SU-DHL-6 (cell line): Measurements from ENCODE around the gene LRIT2.

Experiments
- H2AFZ ChIP-seq: fragments of 200-600 bp; sonication (generic); 2 replicates; pipeline ENCODE4 v1.6.1; 2014; ENCODE audit warnings: low read depth, mild to moderate bottlenecking, moderate library complexity, mixed read lengths, antibody characterized with exemption, low read length; ENCODE audit not compliant: severe bottlenecking
- H3F3A ChIP-seq: fragments of 200-600 bp; shearing (Covaris generic); 2 replicates; pipeline ENCODE4 v1.6.0; 2016; ENCODE audit warnings: antibody characterized with exemption, mild to moderate bottlenecking; ENCODE audit not compliant: insufficient read depth
- H3K27ac ChIP-seq: fragments of 200-600 bp; sonication (generic); 2 replicates; pipeline ENCODE4 v1.5.1; 2016; ENCODE audit warnings: low read depth, mild to moderate bottlenecking, low read length, moderate library complexity, mixed read lengths
- H3K27me3 ChIP-seq: fragments of 200-600 bp; sonication (generic), shearing (Covaris generic); 2 replicates; pipeline ENCODE4 v1.6.0; 2014; ENCODE audit warnings: mild to moderate bottlenecking, low read length
- H3K36me3 ChIP-seq: fragments of 200-600 bp; sonication (generic); 2 replicates; pipeline ENCODE4 v1.6.1; 2014; ENCODE audit warnings: mild to moderate bottlenecking, low read length, mixed read lengths
- H3K4me2 ChIP-seq: fragments of 300-600, 200-600 bp; shearing (Covaris generic), sonication (generic); 2 replicates; pipeline ENCODE4 v1.6.0; 2014; ENCODE audit warnings: low read length, low read depth, mild to moderate bottlenecking; ENCODE audit not compliant: poor library complexity, severe bottlenecking
- H3K4me3 ChIP-seq: fragments of 200-600 bp; sonication (generic); 2 replicates; pipeline ENCODE4 v1.5.1; 2014; ENCODE audit warnings: antibody characterized with exemption, low read length, mild to moderate bottlenecking, mixed read lengths; ENCODE audit not compliant: insufficient read depth, poor library complexity, severe bottlenecking
- H3K79me2 ChIP-seq: fragments of 200-600 bp; sonication (generic); 2 replicates; pipeline ENCODE4 v1.6.1; 2014; ENCODE audit warnings: mild to moderate bottlenecking, low read length, moderate library complexity; ENCODE audit not compliant: insufficient read depth
- H3K9ac ChIP-seq: fragments of 200-600 bp; sonication (generic); 2 replicates; pipeline ENCODE4 v1.7.0; 2014; ENCODE audit warnings: mild to moderate bottlenecking, low read length
- H3K9me2 ChIP-seq: fragments of 200-600 bp; sonication (generic); replicated peaks from 2 replicates; pipeline ENCODE4 v1.6.1; 2014; ENCODE audit warnings: low read length; ENCODE audit not compliant: insufficient read depth
- H3K9me3 ChIP-seq: fragments of 200-600 bp; sonication (generic); 2 replicates; pipeline ENCODE4 v1.6.1; 2014; ENCODE audit warnings: low read length, mixed read lengths; ENCODE audit not compliant: insufficient read depth
- H4K20me1 ChIP-seq: fragments of 200-600 bp; sonication (generic); 2 replicates; pipeline ENCODE4 v1.6.1; 2014; ENCODE audit warnings: low read depth, mild to moderate bottlenecking, antibody characterized with exemption, low read length, moderate library complexity, mixed read lengths
- EZH2phosphoT487 ChIP-seq: fragments of 200-600 bp; sonication (generic), shearing (Covaris generic); conservative IDR thresholded peaks from 2 replicates; pipeline ENCODE4 v1.6.1; 2018; ENCODE audit warnings: mild to moderate bottlenecking, antibody characterized with exemption, low read length, moderate library complexity, mixed read lengths
- TF ChIP-seq, protein P1 (sequence below): fragments of 200-600 bp; sonication (generic); IDR thresholded peaks from one replicate; pipeline ENCODE4 v1.5.1; 2017; ENCODE audit warnings: antibody characterized with exemption, mild to moderate bottlenecking, low read length, moderate library complexity; ENCODE audit not compliant: insufficient read depth, poor library complexity, severe bottlenecking

The LRIT2 gene

DNA sequence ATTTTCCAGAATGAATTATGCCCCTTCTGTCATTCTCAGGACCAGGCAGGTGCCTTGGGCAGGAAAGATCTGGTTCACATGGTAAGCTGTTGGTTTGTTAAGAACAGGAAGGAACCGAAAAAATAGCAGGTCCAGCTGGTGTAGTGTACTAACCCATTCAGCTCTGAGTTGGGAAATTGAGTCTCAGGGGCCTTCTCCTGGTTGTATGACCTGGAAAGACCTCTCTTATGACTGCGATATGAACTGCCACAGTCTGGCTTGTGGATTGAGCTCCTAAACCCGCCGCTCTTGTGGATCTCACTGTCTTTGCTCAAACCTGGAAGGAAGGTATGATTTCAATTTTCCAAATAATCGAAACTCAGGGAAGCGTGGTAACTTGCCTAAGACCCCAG lies 11.5 kb upstream of the LRIT2 start:
- Histone ChIP-seq H3K9me3 (no peaks in the 10 kb centered on the region), H3F3A (no peaks in the 10 kb centered on the region), H3K27ac (no peak overlapping the region), H3K36me3 (no peaks in the 10 kb centered on the region), H3K9me2 (no peaks in the 10 kb centered on the region), H3K4me3 (no peak overlapping the region), H3K4me2 (no peak overlapping the region), H2AFZ (no peak overlapping the region), H4K20me1 (no peaks in the 10 kb centered on the region), H3K9ac (no peak overlapping the region), H3K79me2 (no peaks in the 10 kb centered on the region), H3K27me3 (no peaks in the 10 kb centered on the region)
- TF ChIP-seq EZH2phosphoT487: no peak
- TF ChIP-seq, protein P1, sequence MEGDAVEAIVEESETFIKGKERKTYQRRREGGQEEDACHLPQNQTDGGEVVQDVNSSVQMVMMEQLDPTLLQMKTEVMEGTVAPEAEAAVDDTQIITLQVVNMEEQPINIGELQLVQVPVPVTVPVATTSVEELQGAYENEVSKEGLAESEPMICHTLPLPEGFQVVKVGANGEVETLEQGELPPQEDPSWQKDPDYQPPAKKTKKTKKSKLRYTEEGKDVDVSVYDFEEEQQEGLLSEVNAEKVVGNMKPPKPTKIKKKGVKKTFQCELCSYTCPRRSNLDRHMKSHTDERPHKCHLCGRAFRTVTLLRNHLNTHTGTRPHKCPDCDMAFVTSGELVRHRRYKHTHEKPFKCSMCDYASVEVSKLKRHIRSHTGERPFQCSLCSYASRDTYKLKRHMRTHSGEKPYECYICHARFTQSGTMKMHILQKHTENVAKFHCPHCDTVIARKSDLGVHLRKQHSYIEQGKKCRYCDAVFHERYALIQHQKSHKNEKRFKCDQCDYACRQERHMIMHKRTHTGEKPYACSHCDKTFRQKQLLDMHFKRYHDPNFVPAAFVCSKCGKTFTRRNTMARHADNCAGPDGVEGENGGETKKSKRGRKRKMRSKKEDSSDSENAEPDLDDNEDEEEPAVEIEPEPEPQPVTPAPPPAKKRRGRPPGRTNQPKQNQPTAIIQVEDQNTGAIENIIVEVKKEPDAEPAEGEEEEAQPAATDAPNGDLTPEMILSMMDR: no peak

DNA sequence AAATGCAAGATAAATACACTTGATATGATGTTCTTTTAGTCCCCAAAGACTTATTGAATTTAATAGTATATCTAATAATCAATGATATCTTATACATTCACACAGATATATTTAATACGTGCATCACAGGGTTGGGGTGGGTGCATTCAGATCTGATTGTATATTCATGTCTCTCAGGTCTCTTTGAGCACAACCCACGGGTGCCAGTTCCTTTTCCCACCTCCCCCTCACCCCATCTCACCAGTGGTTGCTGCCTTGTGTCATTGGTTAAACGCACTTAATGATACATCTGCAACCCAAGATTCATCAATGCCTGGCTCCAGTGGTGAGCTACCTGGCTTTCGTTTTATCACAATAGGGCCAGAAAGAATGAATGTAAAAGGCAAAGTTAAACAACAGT lies 9.8 kb upstream of the LRIT2 start:
- no peaks in the 10 kb centered on the region for H3F3A ChIP-seq
- no peak overlapping the region for H3K4me3 ChIP-seq
- no peak overlapping the region for H2AFZ ChIP-seq
- TF ChIP-seq, protein P1: no peak
- TF ChIP-seq EZH2phosphoT487: no peak
- H3K27ac ChIP-seq: no peak overlapping the region
- H3K79me2 ChIP-seq: no peaks in the 10 kb centered on the region
- no peak overlapping the region for H3K4me2 ChIP-seq
- H3K27me3 ChIP-seq: no peaks in the 10 kb centered on the region
- H3K36me3 ChIP-seq: no peaks in the 10 kb centered on the region
- no peaks in the 10 kb centered on the region for H4K20me1 ChIP-seq
- H3K9ac ChIP-seq: no peak overlapping the region
- no peaks in the 10 kb centered on the region for H3K9me2 ChIP-seq
- H3K9me3 ChIP-seq: no peaks in the 10 kb centered on the region

DNA sequence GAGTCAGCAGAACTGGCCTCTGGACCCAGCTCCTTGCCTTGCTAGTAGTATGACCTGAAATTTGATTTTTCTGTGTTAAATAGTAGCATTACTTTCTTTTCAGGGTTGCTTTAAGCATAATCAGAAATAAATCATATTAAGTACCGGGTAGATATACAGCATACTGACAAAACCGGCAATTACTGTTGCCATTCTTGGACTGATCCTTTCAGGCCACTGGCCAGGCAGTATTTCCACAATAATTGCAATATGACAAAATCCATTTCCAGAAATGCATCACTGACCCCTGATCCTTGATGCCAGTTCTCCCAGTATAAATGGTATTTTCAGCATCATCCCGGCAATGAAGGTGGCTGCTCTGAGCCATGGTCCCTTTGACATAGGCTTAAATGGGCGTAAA lies 9.1 kb upstream of the LRIT2 start:
- no peaks in the 10 kb centered on the region for H3F3A ChIP-seq
- H3K9me2 ChIP-seq: no peaks in the 10 kb centered on the region
- H3K4me3 ChIP-seq: no peak overlapping the region
- TF ChIP-seq, protein P1: no peak
- TF ChIP-seq EZH2phosphoT487: no peak
- no peaks in the 10 kb centered on the region for H3K36me3 ChIP-seq
- no peaks in the 10 kb centered on the region for H3K9me3 ChIP-seq
- H3K4me2 ChIP-seq: no peak overlapping the region
- no peaks in the 10 kb centered on the region for H4K20me1 ChIP-seq
- no peak overlapping the region for H2AFZ ChIP-seq
- no peaks in the 10 kb centered on the region for H3K27me3 ChIP-seq
- H3K9ac ChIP-seq: no peak overlapping the region
- H3K79me2 ChIP-seq: no peaks in the 10 kb centered on the region
- no peak overlapping the region for H3K27ac ChIP-seq

DNA sequence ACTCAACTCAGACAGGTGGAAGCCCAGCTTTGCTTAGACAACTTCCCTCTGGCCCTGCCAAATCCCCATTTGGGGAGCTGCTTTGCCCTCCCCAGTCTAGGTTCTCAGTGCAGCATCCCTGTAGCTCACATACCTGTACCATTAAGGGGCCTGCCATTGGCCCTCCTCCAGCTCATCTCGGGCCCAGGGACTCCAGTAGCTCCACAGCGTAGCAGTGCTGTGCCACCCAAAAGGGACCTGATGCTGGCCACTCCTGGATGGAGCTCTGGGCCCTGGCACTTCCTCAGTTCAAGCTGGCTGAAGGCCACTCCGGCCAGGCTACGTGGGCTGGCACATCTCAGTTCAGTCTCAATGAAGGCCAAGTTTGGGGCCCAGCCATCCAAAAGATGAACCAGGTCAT lies 8.6 kb upstream of the LRIT2 start:
- Histone ChIP-seq H3K27ac (no peak overlapping the region), H3K79me2 (no peaks in the 10 kb centered on the region), H3K36me3 (no peaks in the 10 kb centered on the region), H2AFZ (no peak overlapping the region), H3K4me3 (no peak overlapping the region), H3K9ac (no peak overlapping the region), H3K27me3 (no peaks in the 10 kb centered on the region), H3K4me2 (no peak overlapping the region), H3K9me2 (no peaks in the 10 kb centered on the region), H3F3A (no peaks in the 10 kb centered on the region), H3K9me3 (no peaks in the 10 kb centered on the region), H4K20me1 (no peaks in the 10 kb centered on the region)
- TF ChIP-seq EZH2phosphoT487: no peak
- TF ChIP-seq, protein P1: no peak
